Ovary (tissue), 3 donors: Measurements from ENCODE around the gene ARHGAP12.

Source experiments
- CTCF ChIP-seq, 3 donors: fragments of 450-650 bp in 2 of 3; fragments of 200-600 bp in 1 of 3; IDR thresholded peaks; one replicate each; pipeline versions ENCODE4 v1.5.1 to v1.8.0; 2016 to 2022; ENCODE audit warnings: antibody characterized with exemption in 3 of 3, mild to moderate bottlenecking in 1 of 3
- POLR2A ChIP-seq: fragments of 450-650 bp; IDR thresholded peaks from one replicate; pipeline ENCODE4 v1.6.1; 2017; ENCODE audit warnings: antibody characterized with exemption, mild to moderate bottlenecking, moderate library complexity
- donor health status: DM: no; HTN: no; CAD: no.

- TF ChIP-seq CTCF (IDR thresholded peaks at IDR 0.05) (no peak), POLR2A (no peak)
Observed at GRCh38 chr10:31838709-31839108, 89.9 kb downstream of the ARHGAP12 start.
